CD4-positive, alpha-beta T cell treated with Interleukin-15 for 1 hour (primary cell): ENCODE results near the gene CLEC4A.
"Not testable (repeated sequence)": the region's sequence is repeated elsewhere in the genome, so short reads cannot be mapped to it uniquely, and the experiment has no call there.

Source experiments
- DNase-seq: peaks from one replicate; pipeline ENCODE4 v3.0.0-alpha.2; 2020

CLEC4A gene

GRCh38 chr12:8134398-8134930 lies 11.0 kb downstream of the CLEC4A start:
- DNase-seq = not testable (repeated sequence)

GRCh38 chr12:8141647-8142046 lies 18.2 kb downstream of the CLEC4A start:
- DNase-seq = not testable (repeated sequence)

GRCh38 chr12:8143261-8143660 lies 19.8 kb downstream of the CLEC4A start:
- DNase-seq = no peak

- no peak for DNase-seq
These were observed 22.5 kb downstream of the CLEC4A start for GRCh38 chr12:8145754-8146441.

- DNase-seq = no peak
These were observed 23.0 kb downstream of the CLEC4A start for GRCh38 chr12:8146442-8146771.

GRCh38 chr12:8154526-8154925 lies 31.1 kb downstream of the CLEC4A start:
- DNase-seq = no peak

- no peak for DNase-seq
These were observed 33.0 kb downstream of the CLEC4A start for GRCh38 chr12:8156416-8156815.

- DNase-seq = no peak
These were observed 33.4 kb downstream of the CLEC4A start, which contains the start of gene ZNF705A for GRCh38 chr12:8156845-8157244. TSS of gene ZNF705A (plus strand) at chr12:8157015. CDS start at chr12:8172626, 15,611 bp downstream.

GRCh38 chr12:8157484-8158198 lies 34.2 kb downstream of the CLEC4A start:
- no peak for DNase-seq

- not testable (repeated sequence) for DNase-seq
These were observed 49.5 kb downstream of the CLEC4A start for GRCh38 chr12:8172911-8173310.

- DNase-seq = peak; percentile 87
These were observed 56.7 kb downstream of the CLEC4A start for GRCh38 chr12:8179989-8180585.

- not testable (repeated sequence) for DNase-seq
These were observed 57.9 kb downstream of the CLEC4A start for GRCh38 chr12:8181271-8181670.

- DNase-seq = not testable (repeated sequence)
These were observed 59.5 kb downstream of the CLEC4A start for GRCh38 chr12:8182923-8183322.

- not testable (repeated sequence) for DNase-seq
These were observed 59.9 kb downstream of the CLEC4A start for GRCh38 chr12:8183346-8183745.

- not testable (repeated sequence) for DNase-seq
These were observed 60.8 kb downstream of the CLEC4A start for GRCh38 chr12:8184206-8184605.

- not testable (repeated sequence) for DNase-seq
These were observed 64.7 kb downstream of the CLEC4A start for GRCh38 chr12:8188088-8188487.
